ENCODE measurements around the gene DIAPH3.

DNA sequence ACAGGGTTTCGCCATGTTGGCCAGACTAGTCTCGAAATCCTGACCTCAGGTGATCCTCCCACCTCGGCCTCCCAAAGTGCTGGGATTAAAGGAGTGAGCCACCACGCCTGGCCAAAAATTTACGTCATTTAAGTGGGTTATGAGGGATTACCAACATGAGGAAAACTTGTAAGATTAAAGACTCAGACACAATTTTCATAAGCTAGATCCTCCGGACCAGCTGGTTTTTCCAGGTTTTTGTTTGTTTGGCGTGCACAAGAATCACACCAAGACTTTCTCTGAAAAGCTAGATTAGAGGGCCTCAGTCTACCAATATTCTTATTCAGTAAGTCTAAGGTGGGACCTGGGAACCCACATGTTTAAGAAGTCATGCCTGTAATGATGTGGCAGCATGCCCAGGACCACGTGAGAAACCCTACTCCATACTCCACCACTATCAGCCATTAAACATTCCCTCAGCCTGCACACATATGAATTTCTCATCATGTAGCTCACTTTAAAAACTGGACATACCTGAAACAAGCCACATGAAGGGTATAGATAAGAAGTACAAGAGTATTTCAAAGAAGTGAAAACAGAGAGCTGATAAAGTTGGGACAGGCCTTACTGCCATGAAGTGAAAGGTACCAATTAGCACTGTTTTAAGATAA is 25.7 kb downstream of the DIAPH3 start:
- TF ChIP-seq, protein P1, sequence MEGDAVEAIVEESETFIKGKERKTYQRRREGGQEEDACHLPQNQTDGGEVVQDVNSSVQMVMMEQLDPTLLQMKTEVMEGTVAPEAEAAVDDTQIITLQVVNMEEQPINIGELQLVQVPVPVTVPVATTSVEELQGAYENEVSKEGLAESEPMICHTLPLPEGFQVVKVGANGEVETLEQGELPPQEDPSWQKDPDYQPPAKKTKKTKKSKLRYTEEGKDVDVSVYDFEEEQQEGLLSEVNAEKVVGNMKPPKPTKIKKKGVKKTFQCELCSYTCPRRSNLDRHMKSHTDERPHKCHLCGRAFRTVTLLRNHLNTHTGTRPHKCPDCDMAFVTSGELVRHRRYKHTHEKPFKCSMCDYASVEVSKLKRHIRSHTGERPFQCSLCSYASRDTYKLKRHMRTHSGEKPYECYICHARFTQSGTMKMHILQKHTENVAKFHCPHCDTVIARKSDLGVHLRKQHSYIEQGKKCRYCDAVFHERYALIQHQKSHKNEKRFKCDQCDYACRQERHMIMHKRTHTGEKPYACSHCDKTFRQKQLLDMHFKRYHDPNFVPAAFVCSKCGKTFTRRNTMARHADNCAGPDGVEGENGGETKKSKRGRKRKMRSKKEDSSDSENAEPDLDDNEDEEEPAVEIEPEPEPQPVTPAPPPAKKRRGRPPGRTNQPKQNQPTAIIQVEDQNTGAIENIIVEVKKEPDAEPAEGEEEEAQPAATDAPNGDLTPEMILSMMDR (IDR thresholded peaks at IDR 0.05), result no peak
- TF ChIP-seq POLR2AphosphoS5 (IDR thresholded peaks at IDR 0.05), result no peak
- no peak for TF ChIP-seq POLR2A (IDR thresholded peaks at IDR 0.05)

Measured in prostate gland (tissue), 2 donors.